PC-9 (cell line): Measurements from ENCODE around the gene SLX4. TPM values are rescaled to one million over a fixed set of nuclear protein-coding genes. Genes with fewer than 3 reads are reported as not detected.

Source experiments
- BruUV-seq: library from RNA; stranded (reverse); fragments of 400-500 nt; replicated peaks from 2 replicates; lab custom pipeline; 2021; lab: Mats Ljungman, UMichigan
- CTCF ChIA-PET: fragments of 300-600 bp; sonication (Branson Sonifier 250); formaldehyde crosslinking; loops from one replicate; lab custom pipeline; 2022; ENCODE audit warnings: antibody characterized with exemption; lab: Charles Lee
- POLR2A ChIA-PET: fragments of 300-600 bp; sonication (Branson Sonifier 250); formaldehyde crosslinking; loops from one replicate; lab custom pipeline; 2022; ENCODE audit warnings: antibody characterized with exemption; ENCODE audit not compliant: unreplicated experiment; lab: Charles Lee
- DNase-seq, 2 experiments: peaks; one replicate each; pipeline versions ENCODE4 v3.0.0 to v3.0.0-alpha.2; 2015 to 2022; ENCODE audit warnings: mixed read lengths in 1 of 2
- H2AFZ ChIP-seq: fragments of 200-600 bp; sonication (generic); 2 replicates; pipeline ENCODE4 v1.8.1; 2017; ENCODE audit warnings: antibody characterized with exemption
- H3F3A ChIP-seq: fragments of 200-600 bp; sonication (generic); 2 replicates; pipeline ENCODE4 v1.8.1; 2017; ENCODE audit warnings: antibody characterized with exemption, mild to moderate bottlenecking, low read depth; ENCODE audit not compliant: insufficient read depth
- H3K27ac ChIP-seq: fragments of 200-600 bp; sonication (generic); 2 replicates; pipeline ENCODE4 v1.6.1; 2016; ENCODE audit warnings: mixed run types
- H3K27me3 ChIP-seq: fragments of 200-600 bp; sonication (generic); 2 replicates; pipeline ENCODE4 v1.6.1; 2016; ENCODE audit warnings: low read depth, mixed run types; ENCODE audit not compliant: insufficient read depth
- H3K36me3 ChIP-seq: fragments of 200-600 bp; sonication (generic); 2 replicates; pipeline ENCODE4 v1.6.1; 2016; ENCODE audit warnings: low read depth, mixed run types
- H3K4me1 ChIP-seq: fragments of 200-600 bp; sonication (generic); replicated peaks from 2 replicates; pipeline ENCODE4 v1.6.1; 2016; ENCODE audit warnings: mixed run types; ENCODE audit not compliant: insufficient read depth
- H3K4me2 ChIP-seq: fragments of 200-600 bp; sonication (generic); 2 replicates; pipeline ENCODE4 v1.6.1; 2017; ENCODE audit warnings: mixed run types
- H3K4me3 ChIP-seq: fragments of 200-600 bp; sonication (generic); 2 replicates; pipeline ENCODE4 v1.6.1; 2016; ENCODE audit warnings: mixed run types
- H3K79me2 ChIP-seq: fragments of 200-600 bp; sonication (generic); 2 replicates; pipeline ENCODE4 v1.6.1; 2017; ENCODE audit warnings: low read depth, mixed run types
- H3K9me2 ChIP-seq: fragments of 200-600 bp; sonication (generic); 2 replicates; pipeline ENCODE4 v1.8.1; 2017; ENCODE audit warnings: mild to moderate bottlenecking; ENCODE audit not compliant: insufficient read depth
- H3K9me3 ChIP-seq: fragments of 200-600 bp; sonication (generic); 2 replicates; pipeline ENCODE4 v1.8.1; 2016; ENCODE audit warnings: low read depth; ENCODE audit not compliant: insufficient read depth
- H4K20me1 ChIP-seq: fragments of 200-600 bp; sonication (generic); 2 replicates; pipeline ENCODE4 v1.8.1; 2017; ENCODE audit not compliant: insufficient read depth
- CTCF ChIP-seq: fragments of 200-600 bp; sonication (generic); conservative IDR thresholded peaks from 2 replicates; pipeline ENCODE4 v1.6.1; 2017; ENCODE audit warnings: mixed run types, antibody characterized with exemption, mild to moderate bottlenecking, moderate library complexity
- EZH2 ChIP-seq: fragments of 200-600 bp; sonication (generic); IDR thresholded peaks from 2 replicates; pipeline ENCODE4 v1.8.0; 2017; ENCODE audit warnings: antibody characterized with exemption, low read depth
- intact Hi-C: fragments of 100-400 bp; cut with micrococcal nuclease; formaldehyde crosslinking; loops from one replicate; pipeline ENCODE4 v1.10.0; 2022; ENCODE audit not compliant: unreplicated experiment
- total RNA-seq: library from RNA; stranded (reverse); gene quantifications from 2 replicates; pipeline ENCODE4 v1.2.3, GENCODE V29; 2021

Gene SLX4
- total RNA-seq, 1 experiment from 2014 or later, result 13.8 TPM

GRCh38 chr16:3542601-3543373 lies 68.6 kb downstream of the SLX4 start:
- no peak overlapping the region for H3K27ac ChIP-seq
- no peaks in the 10 kb centered on the region for H3K4me1 ChIP-seq
- no peaks in the 10 kb centered on the region for H4K20me1 ChIP-seq
- H3K27me3 ChIP-seq, result no peaks in the 10 kb centered on the region; the same call in 1 of the 2 replicates
- H3K4me2 ChIP-seq, result no peak overlapping the region
- ChIA-PET CTCF (interaction anchor here (0.6 kb wide), 1 partner anchor 115 kb away, joined by 4 read pairs; no protein-coding TSS in a partner anchor), POLR2A (interaction anchor here (0.6 kb wide), 1 partner anchor 157 kb away, joined by 9 read pairs; no protein-coding TSS in a partner anchor)
- no TSS peak for BruUV-seq
- H3K79me2 ChIP-seq, result no peaks in the 10 kb centered on the region
- H3K9me2 ChIP-seq, result no peaks in the 10 kb centered on the region
- intact Hi-C loops, result no loop called here
- no peaks in the 10 kb centered on the region for H3F3A ChIP-seq
- H3K9me3 ChIP-seq, result no peaks in the 10 kb centered on the region
- no peak overlapping the region for H2AFZ ChIP-seq
- no peak overlapping the region for H3K4me3 ChIP-seq
- TF ChIP-seq CTCF, result no peak
- no peak for TF ChIP-seq EZH2
- H3K36me3 ChIP-seq, result no peaks in the 10 kb centered on the region
- no peak for DNase-seq

DNA sequence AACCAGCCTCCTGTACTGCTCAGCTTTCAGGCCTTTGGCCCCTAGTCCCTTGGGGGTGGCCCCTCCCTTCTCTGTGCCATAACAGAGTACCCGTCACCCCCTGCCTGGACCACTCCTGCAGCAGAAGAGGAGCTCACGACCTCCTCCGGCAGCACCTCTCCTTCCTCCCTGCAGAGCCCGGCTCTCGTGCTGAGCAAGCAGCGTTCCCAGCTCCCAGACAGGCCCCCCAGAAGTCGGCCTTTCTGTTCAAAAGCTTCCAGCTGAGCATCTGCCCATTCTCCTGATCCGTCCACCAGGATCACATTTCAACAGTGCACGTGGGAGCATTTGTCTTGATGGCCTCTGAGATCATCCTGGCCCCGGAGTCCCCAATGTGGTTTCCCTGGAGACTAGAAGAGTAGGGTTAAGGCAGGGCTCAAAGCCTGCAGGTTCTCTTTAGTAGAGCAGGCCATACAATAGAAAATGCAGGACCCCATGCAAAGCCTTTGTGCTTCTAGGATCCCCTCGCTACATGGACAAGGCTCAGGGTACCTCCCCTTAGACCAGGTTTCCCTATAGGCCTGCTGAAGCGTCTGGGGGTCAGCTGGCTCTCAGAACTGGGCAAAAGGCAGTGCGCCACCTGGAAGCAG lies 69.8 kb downstream of the SLX4 start:
- CTCF ChIA-PET, result no interaction called here
- Histone ChIP-seq H3F3A (no peaks in the 10 kb centered on the region), H3K4me1 (no peaks in the 10 kb centered on the region), H3K27me3 (no peaks in the 10 kb centered on the region), H3K4me2 (no peak overlapping the region), H3K27ac (no peak overlapping the region), H3K9me3 (no peaks in the 10 kb centered on the region), H2AFZ (no peak overlapping the region), H4K20me1 (no peaks in the 10 kb centered on the region), H3K36me3 (no peaks in the 10 kb centered on the region), H3K4me3 (no peak overlapping the region), H3K79me2 (no peaks in the 10 kb centered on the region), H3K9me2 (no peaks in the 10 kb centered on the region)
- no peak for DNase-seq
- TF ChIP-seq CTCF (no peak), EZH2 (no peak)
- POLR2A ChIA-PET, result no interaction called here
- BruUV-seq, result no TSS peak
- intact Hi-C loops, result no loop called here

DNA sequence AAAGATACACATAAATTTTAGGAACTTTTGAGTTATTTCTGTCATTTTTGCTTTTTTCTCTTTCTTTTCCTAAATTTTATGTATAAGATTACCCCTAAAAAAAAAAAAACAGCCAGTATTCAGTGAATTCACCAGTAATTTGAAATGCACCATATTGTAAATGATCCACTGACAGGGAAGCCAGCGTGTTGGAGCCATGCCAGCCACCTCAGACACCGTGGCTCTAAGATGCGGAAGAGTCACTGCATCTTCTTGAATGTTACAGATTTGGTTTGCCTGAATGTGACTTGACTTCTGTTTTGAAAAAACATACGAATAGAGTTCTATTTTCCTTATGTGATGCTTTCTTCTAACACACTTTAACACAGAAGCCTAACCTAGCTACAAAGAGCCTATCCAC lies 73.2 kb downstream of the SLX4 start:
- BruUV-seq, result no TSS peak
- Histone ChIP-seq H2AFZ (no peak overlapping the region), H3K4me1 (no peaks in the 10 kb centered on the region), H3F3A (no peaks in the 10 kb centered on the region), H3K4me3 (no peak overlapping the region), H4K20me1 (no peaks in the 10 kb centered on the region), H3K4me2 (no peak overlapping the region), H3K9me2 (no peaks in the 10 kb centered on the region), H3K9me3 (no peaks in the 10 kb centered on the region), H3K79me2 (no peaks in the 10 kb centered on the region), H3K27ac (no peak overlapping the region), H3K27me3 (no peaks in the 10 kb centered on the region), H3K36me3 (no peaks in the 10 kb centered on the region)
- no peak for DNase-seq
- ChIA-PET POLR2A (no interaction called here), CTCF (no interaction called here)
- TF ChIP-seq CTCF, result no peak
- no peak for TF ChIP-seq EZH2
- intact Hi-C loops, result no loop called here
